GM12891 (cell line): ENCODE measurements around the gene NKTR.

ENCODE experiments used
- DNase-seq: peaks from one replicate; pipeline ENCODE4 v3.0.0; 2011; ENCODE audit warnings: low spot score; ENCODE audit not compliant: insufficient read length
- FAIRE-seq: peaks from 2 replicates; lab custom pipeline; 2011; peaks lifted over from hg19 to GRCh38; lab: Jason Lieb, UNC
- PAX5 ChIP-seq: IDR thresholded peaks from 2 replicates; pipeline ENCODE4 v1.6.1; 2011; ENCODE audit warnings: low read length, moderate library complexity, mild to moderate bottlenecking; ENCODE audit not compliant: insufficient read depth, severe bottlenecking
- POLR2A ChIP-seq: IDR thresholded peaks from 2 replicates; pipeline ENCODE4 v1.6.1; 2011; ENCODE audit warnings: low read depth, low read length, control low read depth
- POLR2AphosphoS5 ChIP-seq: IDR thresholded peaks from 2 replicates; pipeline ENCODE4 v1.6.1; 2011; ENCODE audit warnings: low read depth, low read length, control low read depth
- POU2F2 ChIP-seq: IDR thresholded peaks from 2 replicates; pipeline ENCODE4 v1.6.1; 2011; ENCODE audit warnings: low read depth, mild to moderate bottlenecking, control low read depth, low read length, moderate library complexity
- SPI1 ChIP-seq: IDR thresholded peaks from 2 replicates; pipeline ENCODE4 v1.6.1; 2011; ENCODE audit warnings: low read depth, low read length, control low read depth
- TAF1 ChIP-seq: IDR thresholded peaks from 2 replicates; pipeline ENCODE4 v1.6.1; 2011; ENCODE audit warnings: low read depth, low read length, control low read depth

Gene NKTR

GRCh38 chr3:42680271-42680670, 79.8 kb downstream of the NKTR start:
- TF ChIP-seq PAX5 (no peak), POU2F2 (no peak), TAF1 (no peak)
- FAIRE-seq (no peak), DNase-seq (no peak)

GRCh38 chr3:42680806-42681205, 80.3 kb downstream of the NKTR start:
- FAIRE-seq (no peak), DNase-seq (no peak)
- TF ChIP-seq TAF1 (no peak), PAX5 (no peak), SPI1 (no peak), POU2F2 (no peak), POLR2A (no peak), POLR2AphosphoS5 (no peak)

GRCh38 chr3:42681361-42682038, 81.0 kb downstream of the NKTR start:
- no peak for FAIRE-seq
- no peak for DNase-seq

GRCh38 chr3:42682301-42683070, 82.0 kb downstream of the NKTR start:
- DNase-seq: no peak
- FAIRE-seq: no peak
- TF ChIP-seq POLR2A (no peak), SPI1 (no peak), POU2F2 (no peak), TAF1 (no peak), POLR2AphosphoS5 (no peak), PAX5 (no peak)

More at GRCh38 chr3:42681361-42682038, 81.0 kb downstream of the NKTR start:
- TF ChIP-seq TAF1 (no peak), POU2F2 (no peak), SPI1 (no peak), PAX5 (no peak), POLR2A (no peak), POLR2AphosphoS5 (no peak)

GRCh38 chr3:42683875-42684598, 83.6 kb downstream of the NKTR start:
- TF ChIP-seq POLR2AphosphoS5: no peak
- TF ChIP-seq POLR2A: no peak
- no peak for TF ChIP-seq POU2F2
- TF ChIP-seq TAF1: no peak
- TF ChIP-seq PAX5: no peak
- no peak for TF ChIP-seq SPI1
- DNase-seq (no peak), FAIRE-seq (no peak)

GRCh38 chr3:42684632-42685362, 84.3 kb downstream of the NKTR start:
- TF ChIP-seq PAX5 (no peak), POLR2A (no peak), SPI1 (no peak), POU2F2 (no peak), POLR2AphosphoS5 (no peak), TAF1 (no peak)
- FAIRE-seq (no peak), DNase-seq (no peak)

GRCh38 chr3:42685363-42685881, 84.9 kb downstream of the NKTR start, which contains the start of gene KLHL40:
Gene KLHL40 (plus strand): TSS chr3:42685537. CDS start chr3:42685619, 82 bp downstream.
- no peak for DNase-seq
- FAIRE-seq: no peak
- TF ChIP-seq TAF1 (no peak), SPI1 (no peak), POLR2AphosphoS5 (no peak), POLR2A (no peak), POU2F2 (no peak), PAX5 (no peak)

GRCh38 chr3:42685891-42686820, 85.7 kb downstream of the NKTR start:
- DNase-seq: no peak
- TF ChIP-seq SPI1: no peak
- no peak for TF ChIP-seq PAX5
- TF ChIP-seq POLR2A: no peak
- no peak for TF ChIP-seq TAF1
- no peak for TF ChIP-seq POU2F2
- TF ChIP-seq POLR2AphosphoS5: no peak
- FAIRE-seq: no peak
